Natural killer cell treated with Interleukin-12 subunit alpha and Interleukin-12 subunit beta and Interleukin-15 and Interleukin-18, amount 100 ng/mL, for 72 hours (primary cell): ENCODE results near the gene SERAC1. TPM values are rescaled to one million over a fixed set of nuclear protein-coding genes. Genes with fewer than 3 reads are reported as not detected.
"Not testable (repeated sequence)": the region's sequence is repeated elsewhere in the genome, so short reads cannot be mapped to it uniquely, and the experiment has no call there.

Experiments
- ATAC-seq, 2 donors: fragments of 150-1000 bp; cut with Tn5 transposase in 1 of 2; sonication (Bioruptor Pico), chemical (Tn5 transposase) in 1 of 2; 2 replicates each; pipeline ENCODE4 v1.10.0; 2021
- DNase-seq: peaks from one replicate; pipeline ENCODE4 v3.0.0; 2022; ENCODE audit warnings: low spot score
- H3K27ac Mint-ChIP-seq, 2 donors: 1 replicate in 1 of 2; 2 replicates in 1 of 2; pipeline ENCODE4 v1.8.0; 2022; ENCODE audit warnings: mixed read lengths in 2 of 2, mild to moderate bottlenecking in 1 of 2, moderate library complexity in 1 of 2
- H3K27me3 Mint-ChIP-seq, 2 donors: 1 replicate in 1 of 2; 2 replicates in 1 of 2; pipeline ENCODE4 v1.8.0; 2022; ENCODE audit warnings: mixed read lengths in 2 of 2
- H3K36me3 Mint-ChIP-seq: one replicate; pipeline ENCODE4 v1.8.0; 2022; ENCODE audit warnings: mixed read lengths
- H3K4me1 Mint-ChIP-seq, 2 donors: 1 replicate in 1 of 2; 2 replicates in 1 of 2; pipeline ENCODE4 v1.8.0; 2022; ENCODE audit warnings: low read depth in 2 of 2, mixed read lengths in 2 of 2, mild to moderate bottlenecking in 1 of 2
- H3K4me3 Mint-ChIP-seq: one replicate; pipeline ENCODE4 v1.8.0; 2022; ENCODE audit warnings: mixed read lengths
- H3K9me3 Mint-ChIP-seq: 2 replicates; pipeline ENCODE4 v1.8.0; 2022; ENCODE audit warnings: mixed read lengths
- total RNA-seq, 2 donors: library from RNA; stranded (reverse); gene quantifications; one replicate each; pipeline ENCODE4 v1.2.3, GENCODE V29; 2022

Gene SERAC1
- total RNA-seq, 2 donors from 2014 or later: 4.9 to 7.9 TPM

DNA sequence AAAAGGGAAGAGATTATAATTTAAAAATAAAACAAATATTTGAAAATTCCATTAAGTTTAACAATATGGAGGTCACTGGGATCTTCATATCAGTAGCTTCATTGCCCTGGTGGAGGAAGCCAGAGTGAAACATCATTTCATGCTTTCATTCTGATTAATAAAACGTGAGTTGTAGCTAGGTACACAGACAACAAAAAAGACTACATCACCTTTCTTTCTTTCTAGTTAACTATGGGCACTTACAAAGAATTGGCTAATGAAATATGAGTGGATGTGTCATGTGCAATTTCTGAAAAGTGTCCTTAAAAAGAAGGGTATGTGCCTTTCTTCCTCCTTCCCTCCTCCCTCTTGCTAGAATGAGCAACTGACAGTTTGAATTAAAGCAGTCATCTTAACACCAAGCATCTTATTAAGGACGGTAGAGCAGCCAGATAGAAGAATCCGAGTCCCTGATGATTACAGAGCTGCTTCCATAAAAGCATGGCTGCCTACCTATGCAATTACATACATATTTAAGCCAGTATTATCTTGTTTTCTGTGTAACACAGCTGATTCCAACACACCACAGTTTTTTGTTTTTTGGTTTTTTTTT is 3.4 kb downstream of the SERAC1 start:
- Mint-ChIP-seq H3K9me3 (no peaks in the 10 kb centered on the region), H3K36me3 (peaks cover 9% of the 10 kb centered on the region), H3K27ac (no peak overlapping the region), H3K27me3 (peaks cover 0 to 3% of the 10 kb centered on the region in 2 donors), H3K4me1 (peaks cover 9 to 30% of the 10 kb centered on the region in 2 donors), H3K4me3 (no peak overlapping the region)
- DNase-seq (no peak), ATAC-seq (no peak)

DNA sequence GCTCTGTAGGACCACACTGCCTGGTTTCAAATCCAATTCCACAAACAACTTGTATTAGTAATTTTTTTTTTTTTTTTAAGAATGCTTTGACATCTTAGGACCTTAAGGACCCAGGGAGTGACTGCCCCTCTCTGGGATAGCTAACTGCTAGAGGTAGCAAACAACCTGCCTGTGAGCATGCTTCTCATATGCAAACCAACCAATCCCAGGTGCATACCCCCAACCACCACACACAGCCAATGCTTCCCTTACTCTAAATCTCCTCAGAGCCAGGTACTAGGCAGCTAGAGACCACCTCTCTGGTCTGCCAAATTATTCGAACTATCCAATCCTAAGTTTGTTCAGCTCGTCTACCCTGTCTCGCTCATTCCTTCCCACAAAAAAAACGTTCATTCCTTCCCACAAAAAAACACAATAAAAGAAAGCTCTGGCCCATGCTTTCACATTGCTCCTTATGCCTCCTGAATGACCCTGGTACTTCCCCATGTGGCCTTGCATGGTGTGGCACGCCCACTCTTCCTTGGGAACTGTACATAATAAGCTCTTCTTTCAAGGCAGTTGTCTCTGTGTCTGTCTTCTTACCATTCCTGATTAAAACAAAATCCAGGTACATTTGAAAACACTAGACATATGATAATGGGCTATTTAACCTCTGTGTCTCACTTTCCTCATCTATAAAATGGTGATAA is 6.4 kb downstream of the SERAC1 start:
- H3K36me3 Mint-ChIP-seq: peaks cover 9% of the 10 kb centered on the region
- no peak overlapping the region for H3K27ac Mint-ChIP-seq
- H3K4me3 Mint-ChIP-seq: no peak overlapping the region
- peaks cover 0 to under 1% of the 10 kb centered on the region in 2 donors for H3K27me3 Mint-ChIP-seq
- H3K4me1 Mint-ChIP-seq: peaks cover 5 to 21% of the 10 kb centered on the region in 2 donors
- DNase-seq (no peak), ATAC-seq (no peak)
- no peaks in the 10 kb centered on the region for H3K9me3 Mint-ChIP-seq

DNA sequence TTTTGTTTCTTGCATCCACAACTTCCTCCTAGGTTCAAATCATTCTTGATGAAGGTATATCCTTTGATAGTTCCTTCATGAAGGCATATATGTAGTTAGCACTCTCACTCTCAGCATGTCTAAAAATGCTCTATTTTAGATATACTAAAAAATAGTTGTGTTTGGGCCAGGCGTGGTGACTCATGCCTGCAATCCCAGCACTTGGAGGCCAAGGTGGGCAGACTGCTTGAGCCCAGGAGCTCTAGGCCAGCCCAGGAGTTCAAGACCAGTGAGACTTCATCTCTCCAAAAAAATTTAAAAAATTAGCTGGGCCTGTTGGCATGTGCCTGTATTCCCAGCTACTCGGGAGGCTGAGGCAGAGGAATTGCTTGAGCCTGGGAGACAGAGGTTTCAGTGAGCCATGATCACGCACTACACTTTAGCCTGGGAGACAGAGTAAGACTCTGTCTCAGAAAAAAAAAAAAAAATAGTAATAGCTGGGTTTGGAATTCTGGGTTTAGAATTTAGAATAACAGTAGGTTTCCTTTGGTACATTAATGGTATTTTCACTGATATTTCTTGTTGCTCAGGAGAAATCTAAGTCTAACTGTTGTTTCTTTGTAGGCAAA is 7.0 kb downstream of the SERAC1 start:
- Mint-ChIP-seq H3K4me1 (peaks cover 4 to 14% of the 10 kb centered on the region in 2 donors), H3K27me3 (no peaks in the 10 kb centered on the region), H3K4me3 (no peak overlapping the region), H3K36me3 (peaks cover 9% of the 10 kb centered on the region), H3K27ac (no peak overlapping the region), H3K9me3 (no peaks in the 10 kb centered on the region)
- ATAC-seq (no peak), DNase-seq (no peak)

- no peak for ATAC-seq
- H3K27ac Mint-ChIP-seq: peak overlapping the region in 1 of 2 donors; percentile 22
- DNase-seq: no peak
- no peaks in the 10 kb centered on the region for H3K4me1 Mint-ChIP-seq
- no peak overlapping the region for H3K4me3 Mint-ChIP-seq
- peaks cover 4% of the 10 kb centered on the region for H3K36me3 Mint-ChIP-seq
- H3K9me3 Mint-ChIP-seq: no peaks in the 10 kb centered on the region
- no peaks in the 10 kb centered on the region for H3K27me3 Mint-ChIP-seq
These were observed 9.3 kb downstream of the SERAC1 start for GRCh38 chr6:158158748-158159147.

GRCh38 chr6:158158123-158158522 is 9.9 kb downstream of the SERAC1 start:
- H3K36me3 Mint-ChIP-seq: peaks cover 4% of the 10 kb centered on the region
- no peaks in the 10 kb centered on the region for H3K4me1 Mint-ChIP-seq
- ATAC-seq (no peak), DNase-seq (no peak)
- no peak overlapping the region for H3K27ac Mint-ChIP-seq
- H3K27me3 Mint-ChIP-seq: no peaks in the 10 kb centered on the region
- H3K4me3 Mint-ChIP-seq: no peak overlapping the region
- H3K9me3 Mint-ChIP-seq: no peaks in the 10 kb centered on the region

DNA sequence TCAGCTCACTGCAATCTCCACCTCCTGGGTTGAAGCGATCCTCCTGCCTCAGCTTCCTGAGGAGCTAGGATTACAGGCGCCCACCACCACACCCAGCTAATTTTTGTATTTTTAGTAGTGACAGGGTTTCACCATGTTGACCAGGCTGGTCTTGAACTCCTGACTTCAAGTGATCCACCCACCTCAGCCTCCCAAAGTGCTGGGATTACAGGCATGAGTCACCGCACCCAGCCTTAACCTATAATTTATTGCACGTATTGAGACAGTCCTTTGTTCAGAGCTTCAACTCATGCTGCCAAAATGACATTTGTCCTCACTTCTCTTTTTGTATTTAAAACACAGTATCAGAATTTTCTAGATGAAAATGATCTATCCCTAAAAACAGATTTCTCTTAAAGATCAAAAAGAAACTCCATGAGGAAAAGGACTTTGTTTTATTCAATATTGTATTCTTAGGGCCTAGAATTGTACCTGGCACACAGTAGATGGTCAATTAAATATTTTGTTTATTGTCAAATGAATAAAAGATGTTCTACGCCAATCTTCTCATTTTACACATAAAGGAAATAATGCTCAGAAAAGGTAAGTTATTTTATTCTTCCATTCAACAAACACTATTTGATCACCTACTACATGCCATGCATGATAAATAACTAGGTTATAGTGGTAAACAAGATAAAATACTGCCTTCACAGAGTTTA is 10.8 kb downstream of the SERAC1 start:
- no peak overlapping the region for H3K27ac Mint-ChIP-seq
- no peaks in the 10 kb centered on the region for H3K36me3 Mint-ChIP-seq
- H3K4me3 Mint-ChIP-seq: no peak overlapping the region
- H3K27me3 Mint-ChIP-seq: no peaks in the 10 kb centered on the region
- DNase-seq (no peak), ATAC-seq (no peak)
- no peaks in the 10 kb centered on the region for H3K9me3 Mint-ChIP-seq
- H3K4me1 Mint-ChIP-seq: no peaks in the 10 kb centered on the region

GRCh38 chr6:158154816-158155215 is 13.2 kb downstream of the SERAC1 start:
- H3K27me3 Mint-ChIP-seq: no peaks in the 10 kb centered on the region
- no peaks in the 10 kb centered on the region for H3K4me1 Mint-ChIP-seq
- no peak overlapping the region for H3K27ac Mint-ChIP-seq
- ATAC-seq (no peak), DNase-seq (no peak)
- no peaks in the 10 kb centered on the region for H3K9me3 Mint-ChIP-seq
- H3K36me3 Mint-ChIP-seq: no peaks in the 10 kb centered on the region
- no peak overlapping the region for H3K4me3 Mint-ChIP-seq

DNA sequence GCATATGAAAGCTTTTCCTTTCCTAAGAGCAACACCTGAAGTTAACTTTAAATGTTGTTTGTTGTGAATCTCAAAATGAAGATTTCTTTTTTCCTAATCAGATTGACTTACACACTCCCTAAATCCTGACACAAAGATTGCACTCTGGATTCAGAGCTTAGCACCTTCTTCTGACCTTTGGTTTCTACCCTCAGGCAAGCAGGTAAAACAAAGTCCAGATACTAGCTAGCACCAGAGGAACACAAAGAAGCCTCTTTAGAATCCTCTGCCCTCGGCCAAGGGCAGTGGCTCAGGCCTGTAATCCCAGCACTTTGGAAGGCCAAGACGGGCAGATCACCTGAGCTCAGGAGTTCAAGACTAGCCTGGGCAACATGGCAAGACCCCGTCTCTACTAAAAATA is 14.5 kb downstream of the SERAC1 start:
- DNase-seq (no peak), ATAC-seq (no peak)
- Mint-ChIP-seq H3K9me3 (no peaks in the 10 kb centered on the region), H3K4me3 (no peak overlapping the region), H3K27ac (no peak overlapping the region), H3K27me3 (no peaks in the 10 kb centered on the region), H3K4me1 (no peaks in the 10 kb centered on the region), H3K36me3 (no peaks in the 10 kb centered on the region)

- Mint-ChIP-seq H3K9me3 (no peaks in the 10 kb centered on the region), H3K36me3 (no peaks in the 10 kb centered on the region), H3K4me1 (no peaks in the 10 kb centered on the region), H3K4me3 (no peak overlapping the region), H3K27me3 (no peaks in the 10 kb centered on the region), H3K27ac (no peak overlapping the region)
- ATAC-seq (peak in 1 of 2 donors; percentile 43), DNase-seq (no peak)
These were observed 15.4 kb downstream of the SERAC1 start for GRCh38 chr6:158152659-158153058.

GRCh38 chr6:158152025-158152424 is 16.0 kb downstream of the SERAC1 start:
- not testable (repeated sequence) for H3K4me3 Mint-ChIP-seq, H3K4me1 Mint-ChIP-seq, H3K27me3 Mint-ChIP-seq, H3K27ac Mint-ChIP-seq, H3K36me3 Mint-ChIP-seq, DNase-seq, H3K9me3 Mint-ChIP-seq, ATAC-seq

- Mint-ChIP-seq H3K27me3 (no peaks in the 10 kb centered on the region), H3K27ac (no peak overlapping the region), H3K4me1 (no peaks in the 10 kb centered on the region), H3K4me3 (no peak overlapping the region), H3K36me3 (no peaks in the 10 kb centered on the region), H3K9me3 (no peaks in the 10 kb centered on the region)
- ATAC-seq (no peak), DNase-seq (no peak)
These were observed 17.4 kb downstream of the SERAC1 start for GRCh38 chr6:158150701-158151100.

DNA sequence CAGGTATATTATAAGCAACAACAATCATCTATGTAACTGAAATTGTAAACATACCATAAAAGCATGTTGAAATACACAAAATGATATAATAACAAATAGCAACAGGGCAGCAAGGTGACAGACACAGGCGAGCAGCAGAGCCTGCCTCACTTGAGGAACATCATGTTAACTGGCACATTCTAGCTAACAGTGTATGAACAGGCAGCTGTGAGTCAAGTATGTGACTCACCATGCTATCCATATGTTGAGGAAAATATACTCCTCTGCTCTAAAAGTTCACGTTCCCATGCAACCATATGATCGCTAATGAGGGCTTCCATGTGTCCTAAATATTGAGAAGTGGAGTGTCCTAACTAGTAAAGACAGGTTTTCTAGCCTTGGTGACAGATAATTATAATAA is 18.4 kb downstream of the SERAC1 start:
- no peak overlapping the region for H3K27ac Mint-ChIP-seq
- no peaks in the 10 kb centered on the region for H3K4me1 Mint-ChIP-seq
- H3K27me3 Mint-ChIP-seq: no peaks in the 10 kb centered on the region
- H3K9me3 Mint-ChIP-seq: no peaks in the 10 kb centered on the region
- H3K36me3 Mint-ChIP-seq: no peaks in the 10 kb centered on the region
- DNase-seq: no peak
- ATAC-seq: no peak
- H3K4me3 Mint-ChIP-seq: no peak overlapping the region

- Mint-ChIP-seq H3K27ac (no peak overlapping the region), H3K27me3 (no peaks in the 10 kb centered on the region), H3K9me3 (no peaks in the 10 kb centered on the region), H3K4me1 (no peaks in the 10 kb centered on the region), H3K4me3 (no peak overlapping the region), H3K36me3 (peaks cover 7% of the 10 kb centered on the region)
- no peak for ATAC-seq
- no peak for DNase-seq
These were observed 24.4 kb downstream of the SERAC1 start for GRCh38 chr6:158143700-158144099.

DNA sequence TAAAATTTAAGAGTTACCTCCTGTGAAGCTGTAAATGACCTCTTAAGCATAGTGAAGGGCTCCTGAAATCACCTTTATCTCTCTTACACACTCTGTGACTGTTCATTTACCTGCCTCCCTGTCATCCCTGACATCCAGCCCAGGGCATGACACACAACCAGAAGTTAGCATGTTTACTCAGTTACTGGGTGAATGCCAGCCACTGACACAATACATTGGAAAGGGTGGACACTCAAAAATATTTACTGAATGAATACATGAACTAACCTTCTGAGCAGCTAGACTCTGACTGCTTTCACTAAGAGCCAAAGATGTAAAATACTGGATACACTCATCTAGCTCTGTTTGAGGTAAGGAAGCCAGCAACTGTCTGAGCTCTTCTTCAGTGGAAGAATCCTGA is 25.3 kb downstream of the SERAC1 start:
- ATAC-seq: no peak
- no peak overlapping the region for H3K4me3 Mint-ChIP-seq
- no peaks in the 10 kb centered on the region for H3K27me3 Mint-ChIP-seq
- no peak overlapping the region for H3K27ac Mint-ChIP-seq
- H3K36me3 Mint-ChIP-seq: peaks cover 7% of the 10 kb centered on the region
- no peaks in the 10 kb centered on the region for H3K9me3 Mint-ChIP-seq
- DNase-seq: no peak
- H3K4me1 Mint-ChIP-seq: peaks cover 0 to 3% of the 10 kb centered on the region in 2 donors
